ENCODE measurements around the gene FOXC1.

The FOXC1 gene

DNA sequence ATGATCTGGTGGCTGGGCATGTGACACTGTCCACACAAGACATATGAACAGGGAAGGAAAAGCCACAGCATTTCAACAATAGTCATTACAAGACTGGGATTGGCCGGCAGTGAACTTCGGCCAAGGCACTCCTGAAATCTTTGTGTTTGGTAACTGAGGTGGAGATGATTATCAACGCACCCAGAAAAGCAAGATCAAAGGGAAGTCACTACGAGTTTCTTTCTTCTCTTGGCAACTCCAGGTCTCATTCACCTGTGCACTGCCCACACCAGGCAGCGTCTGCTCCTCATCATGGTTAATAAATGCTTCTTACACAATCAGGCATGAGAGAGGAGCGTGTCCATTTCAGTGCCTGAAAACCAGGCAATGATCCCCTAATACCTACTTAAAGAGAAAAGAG lies 20.5 kb upstream of the FOXC1 start:
- no peak overlapping the region for H3K4me3 ChIP-seq (replicated peaks; ENCODE audit: low read depth, low read length)
- TF ChIP-seq, protein P1, sequence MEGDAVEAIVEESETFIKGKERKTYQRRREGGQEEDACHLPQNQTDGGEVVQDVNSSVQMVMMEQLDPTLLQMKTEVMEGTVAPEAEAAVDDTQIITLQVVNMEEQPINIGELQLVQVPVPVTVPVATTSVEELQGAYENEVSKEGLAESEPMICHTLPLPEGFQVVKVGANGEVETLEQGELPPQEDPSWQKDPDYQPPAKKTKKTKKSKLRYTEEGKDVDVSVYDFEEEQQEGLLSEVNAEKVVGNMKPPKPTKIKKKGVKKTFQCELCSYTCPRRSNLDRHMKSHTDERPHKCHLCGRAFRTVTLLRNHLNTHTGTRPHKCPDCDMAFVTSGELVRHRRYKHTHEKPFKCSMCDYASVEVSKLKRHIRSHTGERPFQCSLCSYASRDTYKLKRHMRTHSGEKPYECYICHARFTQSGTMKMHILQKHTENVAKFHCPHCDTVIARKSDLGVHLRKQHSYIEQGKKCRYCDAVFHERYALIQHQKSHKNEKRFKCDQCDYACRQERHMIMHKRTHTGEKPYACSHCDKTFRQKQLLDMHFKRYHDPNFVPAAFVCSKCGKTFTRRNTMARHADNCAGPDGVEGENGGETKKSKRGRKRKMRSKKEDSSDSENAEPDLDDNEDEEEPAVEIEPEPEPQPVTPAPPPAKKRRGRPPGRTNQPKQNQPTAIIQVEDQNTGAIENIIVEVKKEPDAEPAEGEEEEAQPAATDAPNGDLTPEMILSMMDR (IDR thresholded peaks at IDR 0.05; ENCODE audit: low read length, missing control alignments) = no peak
- DNase-seq (ENCODE audit: low read depth) = no peak

DNA sequence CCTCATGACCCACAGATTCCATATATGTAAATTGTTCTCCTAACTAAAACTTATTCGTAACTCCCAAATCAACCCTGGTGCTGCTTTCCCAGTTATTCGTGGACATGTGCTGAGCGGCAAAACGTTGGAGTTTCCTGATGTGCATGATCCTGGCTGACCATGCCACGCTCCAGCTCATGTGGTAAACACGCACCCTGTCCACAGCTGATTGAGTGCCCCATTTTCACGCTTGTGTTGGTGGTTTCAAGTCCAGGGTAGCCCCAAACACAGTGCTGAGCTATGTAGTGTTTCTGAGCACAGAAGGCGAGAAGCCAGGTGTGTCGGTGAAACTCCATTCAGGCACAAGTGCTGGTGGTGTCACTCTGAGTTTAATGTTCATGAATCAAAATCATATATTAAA lies 19.1 kb upstream of the FOXC1 start:
- TF ChIP-seq, protein P1 (IDR thresholded peaks at IDR 0.05; ENCODE audit: low read length, missing control alignments) = no peak
- DNase-seq (ENCODE audit: low read depth) = no peak
- H3K4me3 ChIP-seq (replicated peaks; ENCODE audit: low read depth, low read length) = no peak overlapping the region

DNA sequence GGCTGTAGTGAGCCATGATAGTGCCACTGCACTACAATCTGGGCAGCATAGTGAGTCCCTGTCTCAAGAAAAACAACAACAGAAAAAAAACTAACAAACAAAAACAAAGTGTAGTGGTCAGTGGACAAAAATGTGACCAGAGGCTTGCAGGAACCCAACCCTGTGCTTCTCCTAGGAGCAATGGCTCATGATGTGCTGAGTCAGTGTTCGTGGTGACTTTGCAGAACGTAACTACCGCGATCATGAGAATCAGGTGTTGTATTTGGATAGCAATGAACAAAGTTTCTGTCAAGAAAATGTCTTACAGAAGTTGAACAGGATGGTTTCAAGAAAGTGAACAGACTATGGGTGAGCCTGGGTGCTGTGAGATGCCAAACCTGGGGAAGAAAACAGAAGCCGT lies 18.5 kb upstream of the FOXC1 start:
- H3K4me3 ChIP-seq (replicated peaks; ENCODE audit: low read depth, low read length) = no peak overlapping the region
- DNase-seq (ENCODE audit: low read depth) = no peak
- TF ChIP-seq, protein P1 (IDR thresholded peaks at IDR 0.05; ENCODE audit: low read length, missing control alignments) = no peak

DNA sequence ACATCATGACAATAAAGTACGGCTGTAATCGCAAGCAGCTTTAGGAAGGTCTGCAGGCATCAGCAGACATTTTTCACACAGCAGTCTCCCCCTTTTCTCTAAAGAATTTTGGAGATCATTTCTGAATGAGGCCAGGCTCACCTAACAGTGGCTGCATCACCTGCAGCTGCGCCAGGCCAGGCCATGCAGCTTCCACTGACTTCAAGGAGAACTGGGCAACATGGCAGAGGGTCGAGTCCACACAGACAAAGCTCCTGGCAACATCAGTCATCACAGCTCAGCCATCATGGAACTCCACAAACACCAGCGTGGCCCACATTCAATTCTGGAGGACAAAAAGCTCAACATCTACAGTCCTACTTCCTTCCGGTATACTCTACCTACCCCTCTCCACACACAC lies 17.8 kb upstream of the FOXC1 start:
- no peak for DNase-seq (ENCODE audit: low read depth)
- no peak overlapping the region for H3K4me3 ChIP-seq (replicated peaks; ENCODE audit: low read depth, low read length)
- TF ChIP-seq, protein P1 (IDR thresholded peaks at IDR 0.05; ENCODE audit: low read length, missing control alignments) = no peak

DNA sequence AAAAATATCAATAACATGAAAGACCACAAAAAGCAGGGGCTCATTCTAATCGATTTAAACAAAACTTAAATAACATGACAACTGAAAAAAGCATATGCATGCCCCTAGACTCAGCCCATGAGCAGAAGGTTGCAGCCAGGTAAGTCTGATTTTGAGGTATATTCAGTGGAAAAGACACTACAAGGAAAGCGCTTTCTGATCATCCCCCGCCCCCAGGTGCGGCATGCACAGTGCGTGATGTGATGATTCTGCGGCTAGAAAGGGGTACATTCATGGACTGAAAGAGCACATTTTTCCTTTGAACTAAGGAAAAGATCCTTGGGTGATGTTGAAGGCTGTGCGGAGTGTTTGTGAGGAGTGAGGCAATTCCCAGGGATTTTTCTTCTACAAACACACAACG lies 16.9 kb upstream of the FOXC1 start:
- no peak for DNase-seq (ENCODE audit: low read depth)
- H3K4me3 ChIP-seq (replicated peaks; ENCODE audit: low read depth, low read length) = no peak overlapping the region
- TF ChIP-seq, protein P1 (IDR thresholded peaks at IDR 0.05; ENCODE audit: low read length, missing control alignments) = no peak

DNA sequence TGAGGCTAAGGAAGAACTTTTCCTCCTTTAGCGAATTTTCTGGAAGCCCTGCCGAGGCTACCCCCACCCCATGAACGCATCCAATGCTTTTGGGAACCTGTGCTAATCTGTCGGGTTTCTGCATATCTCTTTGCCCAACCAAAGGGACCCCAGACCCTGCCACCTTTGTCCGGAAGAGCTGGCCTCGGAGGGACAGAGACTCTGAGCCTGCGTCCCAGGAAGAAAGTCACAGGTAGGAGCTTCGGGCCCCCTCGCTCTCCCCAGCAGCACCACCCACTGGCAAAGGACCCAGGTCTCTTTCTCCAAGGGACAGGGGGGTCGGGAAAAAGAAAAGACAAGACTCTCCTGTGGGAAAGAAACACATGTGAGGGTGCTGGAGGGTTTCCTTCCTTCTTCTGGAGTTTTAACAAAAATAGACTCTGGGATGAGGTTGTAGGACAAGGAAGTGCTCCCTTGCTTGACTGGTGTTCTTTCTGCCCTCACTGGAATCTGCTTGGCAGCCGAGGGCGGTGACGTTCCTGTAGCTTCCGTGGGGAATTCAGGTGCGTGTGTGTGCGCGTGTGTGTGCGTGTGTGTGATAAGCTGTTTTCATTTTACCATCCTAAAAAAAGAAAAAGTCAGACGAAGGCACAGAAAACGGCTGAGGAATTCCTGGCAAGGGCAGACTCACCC lies 16.3 kb upstream of the FOXC1 start:
- no peak overlapping the region for H3K4me3 ChIP-seq (replicated peaks; ENCODE audit: low read depth, low read length)
- TF ChIP-seq, protein P1 (IDR thresholded peaks at IDR 0.05; ENCODE audit: low read length, missing control alignments) = no peak
- DNase-seq (ENCODE audit: low read depth) = no peak

DNA sequence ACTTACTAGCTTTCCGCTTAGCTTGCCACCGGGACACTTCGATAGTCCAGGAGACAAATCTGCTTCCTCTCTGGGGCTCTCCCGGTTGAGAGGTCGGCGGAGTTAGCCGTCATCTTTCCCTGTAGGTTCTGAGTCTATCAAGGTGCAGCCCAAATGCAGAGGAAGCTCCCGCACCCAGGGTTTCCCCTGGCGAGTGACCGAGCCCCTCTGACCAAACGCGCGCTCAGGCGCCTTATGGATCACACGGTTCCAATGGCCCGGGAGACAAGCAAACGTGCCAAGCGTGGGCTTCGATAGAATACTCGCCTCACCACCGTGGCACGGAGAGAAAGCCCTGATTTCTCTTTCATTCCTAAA lies 15.8 kb upstream of the FOXC1 start:
- TF ChIP-seq, protein P1 (IDR thresholded peaks at IDR 0.05; ENCODE audit: low read length, missing control alignments) = no peak
- DNase-seq (ENCODE audit: low read depth) = no peak
- H3K4me3 ChIP-seq (replicated peaks; ENCODE audit: low read depth, low read length) = no peak overlapping the region
